H54 (cell line): ENCODE data around the gene ALK.

Source experiments
- DNase-seq: peaks from one replicate; pipeline ENCODE4 v3.0.0; 2011; ENCODE audit warnings: low spot score, mixed read lengths; ENCODE audit not compliant: insufficient read length
- FAIRE-seq: peaks from 3 replicates; lab custom pipeline; 2011; peaks lifted over from hg19 to GRCh38; lab: Jason Lieb, UNC
- POLR2A ChIP-seq: IDR thresholded peaks from 2 replicates; pipeline ENCODE4 v1.6.1; 2011; ENCODE audit warnings: low read depth, mild to moderate bottlenecking, low read length

ALK gene

GRCh38 chr2:29495536-29496060 is 425.8 kb downstream of the ALK start:
- TF ChIP-seq POLR2A, result no peak
- DNase-seq, result no peak
- FAIRE-seq, result no peak

GRCh38 chr2:29495068-29495467 is 426.3 kb downstream of the ALK start:
- DNase-seq (no peak), FAIRE-seq (no peak)
- no peak for TF ChIP-seq POLR2A

GRCh38 chr2:29492701-29493100 is 428.7 kb downstream of the ALK start:
- no peak for FAIRE-seq
- DNase-seq, result no peak
- TF ChIP-seq POLR2A, result no peak

- no peak for FAIRE-seq
- no peak for DNase-seq
- TF ChIP-seq POLR2A, result no peak
Measured at GRCh38 chr2:29490045-29490444, 431.3 kb downstream of the ALK start.

GRCh38 chr2:29489568-29489967 is 431.8 kb downstream of the ALK start:
- TF ChIP-seq POLR2A, result no peak
- DNase-seq (no peak), FAIRE-seq (no peak)

- TF ChIP-seq POLR2A, result no peak
- no peak for DNase-seq
- FAIRE-seq, result no peak
Measured at GRCh38 chr2:29487967-29488555, 433.3 kb downstream of the ALK start.

GRCh38 chr2:29485631-29486030 is 435.8 kb downstream of the ALK start:
- DNase-seq (no peak), FAIRE-seq (no peak)
- no peak for TF ChIP-seq POLR2A

GRCh38 chr2:29485117-29485516 is 436.3 kb downstream of the ALK start:
- TF ChIP-seq POLR2A, result no peak
- no peak for FAIRE-seq
- no peak for DNase-seq

- no peak for DNase-seq
- TF ChIP-seq POLR2A, result no peak
- FAIRE-seq, result no peak
Measured at GRCh38 chr2:29482867-29483266, 438.5 kb downstream of the ALK start.

GRCh38 chr2:29482348-29482747 is 439.0 kb downstream of the ALK start:
- DNase-seq, result no peak
- FAIRE-seq, result no peak
- no peak for TF ChIP-seq POLR2A

- TF ChIP-seq POLR2A, result no peak
- DNase-seq (no peak), FAIRE-seq (no peak)
Measured at GRCh38 chr2:29481313-29481712, 440.1 kb downstream of the ALK start.

- DNase-seq, result no peak
- FAIRE-seq, result no peak
- TF ChIP-seq POLR2A, result no peak
Measured at GRCh38 chr2:29480426-29480825, 441.0 kb downstream of the ALK start.

- FAIRE-seq, result no peak
Measured at GRCh38 chr2:29479401-29479800, 442.0 kb downstream of the ALK start.

GRCh38 chr2:29478641-29479040 is 442.7 kb downstream of the ALK start:
- no peak for TF ChIP-seq POLR2A
- DNase-seq (no peak), FAIRE-seq (no peak)

More at GRCh38 chr2:29479401-29479800, 442.0 kb downstream of the ALK start:
- no peak for TF ChIP-seq POLR2A
- no peak for DNase-seq

GRCh38 chr2:29477186-29477585 is 444.2 kb downstream of the ALK start:
- no peak for DNase-seq
- no peak for TF ChIP-seq POLR2A
- no peak for FAIRE-seq

GRCh38 chr2:29475499-29475898 is 445.9 kb downstream of the ALK start:
- no peak for TF ChIP-seq POLR2A
- DNase-seq (no peak), FAIRE-seq (no peak)
